Middle frontal gyrus (tissue), 1 donor: ENCODE data around the gene ZNF566.

Source experiments
- DNase-seq: peaks from one replicate; pipeline ENCODE4 v3.0.0-alpha.2; 2015; ENCODE audit warnings: low spot score; ENCODE audit errors: extremely low spot score

ZNF566 gene

GRCh38 chr19:36449059-36449670 lies 40.2 kb downstream of the ZNF566 start:
- no peak for DNase-seq

- no peak for DNase-seq
Measured at GRCh38 chr19:36441339-36441738, 48.0 kb downstream of the ZNF566 start.

- DNase-seq = no peak
Measured at GRCh38 chr19:36436531-36436930, 52.8 kb downstream of the ZNF566 start.

- DNase-seq = no peak
Measured at GRCh38 chr19:36423925-36424324, 65.4 kb downstream of the ZNF566 start.

GRCh38 chr19:36421749-36422481 lies 67.4 kb downstream of the ZNF566 start:
- no peak for DNase-seq

- peak; percentile 9 for DNase-seq
Measured at GRCh38 chr19:36420961-36421748, 68.2 kb downstream of the ZNF566 start.

GRCh38 chr19:36418287-36419001 lies 70.9 kb downstream of the ZNF566 start, which contains the start of gene ZFP82:
Gene ZFP82, minus strand, starts transcription at chr19:36418644. Its CDS starts 8,855 bp downstream, at chr19:36409789.
- peak; percentile 74 for DNase-seq

- DNase-seq = no peak
Measured at GRCh38 chr19:36417752-36418286, 71.5 kb downstream of the ZNF566 start.

GRCh38 chr19:36409841-36410240 lies 79.5 kb downstream of the ZNF566 start:
- DNase-seq = no peak

GRCh38 chr19:36408101-36408500 lies 81.3 kb downstream of the ZNF566 start:
- DNase-seq = no peak

- DNase-seq = no peak
Measured at GRCh38 chr19:36404498-36404897, 84.9 kb downstream of the ZNF566 start.

GRCh38 chr19:36401475-36401874 lies 87.9 kb downstream of the ZNF566 start:
- DNase-seq = no peak

- DNase-seq = no peak
Measured at GRCh38 chr19:36398571-36398970, 90.8 kb downstream of the ZNF566 start.
